Erythroblast (primary cell): ENCODE measurements around the gene CACNA1F.

Experiments used
- DNase-seq, 2 experiments: peaks; one replicate each; lab custom pipeline; 2025; lab: John Stamatoyannopoulos, UW
- GATA1 ChIP-seq: IDR thresholded peaks from 2 replicates; pipeline ENCODE4 v1.6.1; 2011; ENCODE audit warnings: low read depth, mild to moderate bottlenecking, control low read depth, low read length, moderate library complexity
- POLR2A ChIP-seq: IDR thresholded peaks from 2 replicates; pipeline ENCODE4 v1.6.1; 2011; ENCODE audit warnings: mild to moderate bottlenecking, low read length

Gene CACNA1F

GRCh38 chrX:49189606-49190005 lies 43.5 kb downstream of the CACNA1F start:
- TF ChIP-seq GATA1 (no peak), POLR2A (no peak)

DNA sequence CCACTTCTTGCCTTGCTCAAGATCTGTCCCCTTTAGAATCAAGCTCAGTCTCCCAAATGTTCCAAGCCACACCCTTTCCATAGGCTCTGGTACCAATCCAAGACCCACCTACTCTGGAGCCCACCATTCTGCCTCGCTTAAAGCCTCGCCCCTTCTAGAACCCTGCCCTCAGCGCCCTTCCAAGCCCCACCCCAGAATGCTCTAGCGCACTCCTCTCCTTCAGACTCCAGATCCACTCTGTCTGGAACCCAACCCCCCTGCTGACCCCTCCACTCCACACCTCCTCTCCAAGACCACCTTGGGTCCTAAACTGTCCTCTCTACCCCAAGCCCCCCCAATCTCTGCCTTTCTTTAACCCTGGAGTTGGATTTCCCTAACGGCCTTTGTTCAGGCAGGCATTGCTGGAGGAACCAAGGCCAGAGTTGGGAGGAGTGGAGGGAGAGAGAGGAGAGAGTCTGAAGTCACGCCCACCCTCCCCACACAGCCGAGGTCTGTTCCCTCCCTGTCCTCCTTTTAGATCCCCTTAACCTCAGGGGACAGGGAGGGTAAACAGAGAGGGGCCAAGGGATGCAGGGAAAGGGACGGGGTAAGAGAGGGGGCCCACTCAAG lies 44.6 kb downstream of the CACNA1F start:
- TF ChIP-seq GATA1 (no peak), POLR2A (no peak)
- no peak for DNase-seq

More at GRCh38 chrX:49189606-49190005, 43.5 kb downstream of the CACNA1F start:
- no peak for DNase-seq

DNA sequence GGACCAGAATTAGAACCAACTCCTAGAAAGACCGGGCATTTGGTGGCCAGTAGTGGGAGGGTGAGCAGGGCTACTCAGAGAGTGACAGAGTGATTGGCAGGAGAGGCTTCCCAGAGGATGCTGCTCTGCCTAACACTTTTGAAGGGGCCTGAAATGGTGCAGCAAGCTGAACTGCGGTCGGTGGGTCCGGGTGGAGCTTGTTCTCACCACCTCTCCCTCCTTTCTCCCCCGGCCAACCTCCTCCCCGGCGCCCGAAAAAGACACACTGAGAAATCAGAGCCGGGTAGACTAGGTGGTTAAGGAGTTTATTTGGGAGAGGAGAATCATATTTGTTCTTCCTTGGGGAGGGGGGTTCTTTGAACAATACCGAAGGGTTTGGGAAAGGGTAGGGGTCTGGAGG lies 45.6 kb downstream of the CACNA1F start:
- TF ChIP-seq POLR2A, result no peak
- TF ChIP-seq GATA1, result no peak
- no peak for DNase-seq

DNA sequence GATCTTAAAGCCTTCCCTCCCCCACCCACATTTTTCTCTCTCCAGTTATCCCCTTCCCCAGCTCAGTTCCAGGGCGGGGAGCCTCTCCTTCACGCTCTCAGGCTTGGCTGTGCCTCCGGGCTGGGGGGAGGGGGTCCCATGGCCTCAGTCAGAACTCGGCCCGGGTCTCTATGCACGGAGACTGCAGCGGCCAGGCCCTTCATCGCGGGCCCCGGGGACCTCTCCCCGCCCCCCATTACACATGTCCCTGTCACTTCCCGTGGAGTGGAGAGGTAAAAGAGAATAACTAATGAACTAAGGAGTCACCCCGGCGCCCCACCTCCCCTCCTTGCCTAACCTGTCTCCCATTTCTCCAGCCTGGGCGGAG lies 46.1 kb downstream of the CACNA1F start:
- DNase-seq, result no peak
- TF ChIP-seq POLR2A (no peak), GATA1 (no peak)

DNA sequence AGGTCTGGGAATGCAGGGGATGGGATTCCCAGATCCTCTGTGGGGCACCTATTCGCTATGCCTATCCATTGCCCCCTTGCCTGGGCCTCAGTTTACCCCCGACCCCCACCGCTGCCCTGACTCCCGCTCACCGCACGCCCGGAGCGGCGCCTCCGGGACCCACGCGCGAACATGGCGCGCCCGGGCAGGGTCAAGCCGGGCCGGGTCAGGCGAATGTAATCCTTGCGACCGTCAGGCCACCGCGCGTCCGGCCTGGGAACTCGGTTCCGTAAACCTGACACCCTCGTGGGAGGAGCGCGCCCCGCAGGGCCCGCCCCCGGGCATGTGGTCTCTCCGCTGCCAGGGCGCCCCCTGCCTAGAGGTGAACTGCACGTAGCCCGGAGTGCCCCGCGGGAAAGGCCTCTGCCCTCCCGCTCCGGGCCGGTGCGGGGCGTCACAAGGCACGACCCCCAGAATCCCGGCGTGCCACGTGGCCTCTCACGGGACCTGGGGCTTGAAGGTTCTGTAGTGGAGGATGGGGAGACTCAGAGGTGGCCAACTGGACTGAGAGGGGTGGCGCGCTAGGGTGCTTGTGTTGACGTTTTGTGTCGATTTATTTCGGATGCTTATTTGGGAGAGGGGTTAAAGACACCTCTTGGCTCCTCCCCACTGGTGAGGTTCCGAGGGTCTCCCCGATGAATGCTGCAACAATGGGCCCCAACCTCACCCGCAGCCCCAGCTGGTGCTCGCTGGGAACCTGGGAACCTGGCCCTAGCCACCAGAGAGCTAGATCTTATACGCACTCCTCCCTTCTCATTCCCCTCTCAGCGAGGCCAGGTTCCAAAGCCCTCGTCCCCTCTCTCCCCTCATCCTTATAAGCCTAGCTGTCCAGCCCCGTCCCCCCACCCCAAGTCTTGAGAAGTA lies 46.8 kb downstream of the CACNA1F start, which contains the start of gene PRICKLE3:
Gene PRICKLE3, minus strand, starts transcription at position 249 of the 903 bp plus-strand sequence. Its CDS starts 76 bp downstream, at position 173.
- TF ChIP-seq POLR2A (peak; percentile 51), GATA1 (no peak)
- peak; percentile 71 to 73 for DNase-seq

- peak; percentile 52 to 63 for DNase-seq
These were observed 48.6 kb downstream of the CACNA1F start for GRCh38 chrX:49184294-49185281.

GRCh38 chrX:49183701-49184281 lies 49.3 kb downstream of the CACNA1F start:
- no peak for DNase-seq
- no peak for TF ChIP-seq GATA1
- TF ChIP-seq POLR2A, result no peak

More at GRCh38 chrX:49184294-49185281, 48.6 kb downstream of the CACNA1F start:
- no peak for TF ChIP-seq POLR2A
- TF ChIP-seq GATA1, result no peak

- TF ChIP-seq GATA1, result no peak
- TF ChIP-seq POLR2A, result no peak
- no peak for DNase-seq
These were observed 53.8 kb downstream of the CACNA1F start for GRCh38 chrX:49179358-49179757.

GRCh38 chrX:49178537-49178936 lies 54.6 kb downstream of the CACNA1F start:
- TF ChIP-seq GATA1 (no peak), POLR2A (no peak)
- no peak for DNase-seq

GRCh38 chrX:49177873-49178480 lies 55.2 kb downstream of the CACNA1F start:
- no peak for DNase-seq
- TF ChIP-seq GATA1, result no peak

GRCh38 chrX:49177338-49177833 lies 55.8 kb downstream of the CACNA1F start:
- TF ChIP-seq POLR2A, result peak; percentile 52
- no peak for TF ChIP-seq GATA1
- DNase-seq, result peak; percentile 91 to 93
